Esophagus (tissue), 2 donors: ENCODE results near the gene CNTROB. TPM values are rescaled to one million over a fixed set of nuclear protein-coding genes. Genes with fewer than 3 reads are reported as not detected.
"Not testable (repeated sequence)": the region's sequence is repeated elsewhere in the genome, so short reads cannot be mapped to it uniquely, and the experiment has no call there.

ENCODE experiments used
- H3K27ac ChIP-seq, 2 donors: one replicate each; pipeline ENCODE4 v1.5.1; 2013; ENCODE audit warnings: low read depth in 2 of 2, mild to moderate bottlenecking in 2 of 2, inconsistent platforms in 1 of 2, low read length in 1 of 2, moderate library complexity in 1 of 2
- H3K27me3 ChIP-seq, 2 donors: one replicate each; pipeline ENCODE4 v1.6.1; 2013; ENCODE audit warnings: low read length in 2 of 2, control low read depth in 1 of 2, mild to moderate bottlenecking in 1 of 2; ENCODE audit not compliant: insufficient read depth in 2 of 2, control insufficient read depth in 1 of 2
- H3K36me3 ChIP-seq, 2 donors: one replicate each; pipeline ENCODE4 v1.6.1; 2013; ENCODE audit warnings: low read length in 1 of 2; ENCODE audit not compliant: control insufficient read depth in 2 of 2, insufficient read depth in 2 of 2
- H3K4me1 ChIP-seq, 2 donors: one replicate each; pipeline ENCODE4 v1.6.1; 2013; ENCODE audit warnings: low read length in 1 of 2; ENCODE audit not compliant: control insufficient read depth in 2 of 2, insufficient read depth in 2 of 2
- H3K4me3 ChIP-seq, 2 donors: one replicate each; pipeline ENCODE4 v1.5.1; 2013; ENCODE audit warnings: low read length in 2 of 2, mild to moderate bottlenecking in 2 of 2, low read depth in 1 of 2, moderate library complexity in 1 of 2
- H3K9me3 ChIP-seq, 2 donors: one replicate each; pipeline ENCODE4 v1.6.1; 2013; ENCODE audit warnings: mild to moderate bottlenecking in 2 of 2, low read depth in 1 of 2, low read length in 1 of 2, moderate library complexity in 1 of 2; ENCODE audit not compliant: control insufficient read depth in 2 of 2, insufficient read depth in 1 of 2
- WGBS, 2 donors: extraction: QIAGEN DNeasy Blood & Tissue Kit; methylation state at CpG; one replicate each; pipeline ENCODE4 v1.1.7; 2013; 5-methylcytosine and 5-hydroxymethylcytosine counted together
- polyA plus RNA-seq, 2 donors: library from polyadenylated mRNA; stranded (reverse); fragments of 200-250 nt; gene quantifications; one replicate each; pipeline ENCODE4 v1.2.3, GENCODE V29; 2013
- donor health status: healthy with polysubstance abuse.
- donor health status: Bipolar disorder and iron deficiency.

The CNTROB gene
- polyA plus RNA-seq, 2 donors = 18.0 to 29.5 TPM

DNA sequence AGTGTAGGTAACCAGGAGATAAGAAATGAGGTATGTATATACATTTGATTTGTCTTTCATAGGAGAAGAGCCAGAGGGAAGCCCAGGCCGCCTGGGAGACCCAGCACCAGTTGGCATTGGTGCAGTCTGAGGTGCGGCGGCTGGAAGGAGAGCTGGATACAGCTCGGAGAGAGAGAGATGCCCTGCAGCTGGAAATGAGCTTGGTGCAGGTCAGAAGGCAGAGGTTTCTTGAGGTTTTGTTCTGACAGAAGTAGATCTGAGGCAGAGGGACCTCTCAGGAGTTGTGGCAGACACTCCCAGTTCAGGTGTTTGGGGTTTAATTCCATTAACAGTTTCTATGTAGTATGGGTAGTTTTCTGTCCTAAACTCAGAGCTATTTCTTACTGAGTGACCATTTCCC, 8.0 kb downstream of the CNTROB start:
- Histone ChIP-seq H3K9me3 (no peaks in the 10 kb centered on the region), H3K36me3 (peaks cover 14 to 42% of the 10 kb centered on the region in 2 donors)
- 94% methylated on average over 4 of the region's 4 CpGs for WGBS, 2 donors

DNA sequence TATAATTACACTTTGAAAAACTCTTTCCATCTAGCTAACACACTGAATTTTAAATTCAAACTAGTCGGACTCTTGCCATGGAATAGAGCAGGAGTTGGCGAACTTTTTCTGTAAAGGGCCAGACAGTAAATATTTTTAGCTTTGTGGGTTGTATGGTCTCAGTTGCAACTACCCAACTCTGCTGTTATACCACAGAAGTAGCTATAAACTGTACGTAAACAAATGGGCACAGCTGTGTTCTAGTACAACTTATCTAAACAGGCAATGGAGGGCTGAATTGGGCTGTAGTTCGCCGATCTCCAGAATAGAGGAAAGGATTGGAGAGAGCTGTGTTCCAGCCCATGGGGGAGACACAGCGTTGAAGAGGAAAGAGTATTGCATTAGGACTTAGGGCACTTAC, 8.7 kb downstream of the CNTROB start:
- H3K36me3 ChIP-seq = peaks cover 17 to 44% of the 10 kb centered on the region in 2 donors
- no peak overlapping the region for H3K27ac ChIP-seq
- no peaks in the 10 kb centered on the region for H3K27me3 ChIP-seq
- H3K9me3 ChIP-seq = no peaks in the 10 kb centered on the region
- no peak overlapping the region for H3K4me3 ChIP-seq
- 93 to 96% methylated on average over 6 of the region's 6 CpGs for WGBS, 2 donors
- H3K4me1 ChIP-seq = no peaks in the 10 kb centered on the region

More for the DNA sequence above, 8.0 kb downstream of the CNTROB start:
- Histone ChIP-seq H3K4me1 (no peaks in the 10 kb centered on the region), H3K27ac (no peak overlapping the region), H3K27me3 (no peaks in the 10 kb centered on the region), H3K4me3 (no peak overlapping the region)

DNA sequence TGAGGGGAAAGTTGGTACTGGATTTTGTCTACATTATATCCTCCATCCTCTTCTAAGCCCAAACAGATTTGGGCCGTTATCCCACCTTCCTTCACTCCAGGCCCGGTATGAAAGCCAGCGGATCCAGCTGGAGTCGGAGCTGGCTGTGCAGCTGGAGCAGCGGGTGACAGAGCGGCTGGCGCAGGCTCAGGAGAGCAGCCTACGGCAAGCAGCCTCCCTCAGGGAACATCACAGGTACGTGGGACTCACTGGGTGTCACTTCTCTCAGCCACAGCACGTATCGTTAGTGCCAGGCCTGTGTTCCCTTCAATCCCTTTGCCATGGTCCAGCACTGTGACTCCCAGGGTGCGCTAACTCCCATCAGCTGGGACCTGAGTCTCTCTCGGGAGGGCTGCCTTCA, 11.3 kb downstream of the CNTROB start:
- H3K4me1 ChIP-seq = no peaks in the 10 kb centered on the region
- H3K27me3 ChIP-seq = no peaks in the 10 kb centered on the region
- no peaks in the 10 kb centered on the region for H3K9me3 ChIP-seq
- H3K36me3 ChIP-seq = peaks cover 26 to 51% of the 10 kb centered on the region in 2 donors
- H3K27ac ChIP-seq = no peak overlapping the region
- 90 to 94% methylated on average over 13 of the region's 13 CpGs for WGBS, 2 donors
- no peak overlapping the region for H3K4me3 ChIP-seq

DNA sequence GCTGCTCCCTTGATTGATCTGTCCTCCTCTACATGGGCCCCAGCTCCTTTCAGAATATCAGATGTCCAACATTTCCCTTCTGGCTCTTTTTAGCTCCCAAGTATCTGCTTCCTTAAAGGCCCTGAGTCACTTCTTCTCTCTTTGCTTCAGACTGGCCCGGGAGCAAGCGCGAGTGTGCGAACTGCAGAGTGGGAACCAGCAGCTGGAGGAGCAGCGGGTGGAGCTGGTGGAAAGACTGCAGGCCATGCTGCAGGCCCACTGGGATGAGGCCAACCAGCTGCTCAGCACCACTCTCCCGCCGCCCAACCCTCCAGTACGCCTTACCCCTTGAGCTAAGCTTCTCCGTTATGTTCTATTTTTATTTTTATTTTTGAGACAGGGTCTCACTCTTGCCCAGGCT, 12.3 kb downstream of the CNTROB start:
- Histone ChIP-seq H3K36me3 (peaks cover 29 to 55% of the 10 kb centered on the region in 2 donors), H3K4me3 (no peak overlapping the region), H3K27me3 (no peaks in the 10 kb centered on the region), H3K9me3 (no peaks in the 10 kb centered on the region), H3K27ac (no peak overlapping the region), H3K4me1 (no peaks in the 10 kb centered on the region)
- WGBS, 2 donors = 92 to 95% methylated on average over 9 of the region's 9 CpGs

DNA sequence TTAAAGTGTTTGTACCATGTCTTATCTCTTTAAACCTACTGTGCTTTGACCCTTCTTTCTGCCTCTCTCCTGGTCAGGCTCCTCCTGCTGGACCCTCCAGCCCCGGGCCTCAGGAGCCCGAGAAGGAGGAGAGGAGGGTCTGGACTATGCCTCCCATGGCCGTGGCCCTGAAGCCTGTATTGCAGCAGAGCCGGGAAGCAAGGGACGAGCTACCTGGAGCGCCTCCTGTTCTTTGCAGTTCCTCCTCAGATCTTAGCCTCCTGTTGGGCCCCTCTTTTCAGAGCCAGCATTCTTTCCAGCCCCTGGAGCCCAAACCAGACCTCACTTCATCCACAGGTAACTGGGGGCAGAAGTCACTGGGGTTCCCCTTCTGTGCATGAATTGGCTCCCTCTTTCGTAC, 13.6 kb downstream of the CNTROB start:
- H3K4me3 ChIP-seq = no peak overlapping the region
- H3K4me1 ChIP-seq = no peaks in the 10 kb centered on the region
- no peak overlapping the region for H3K27ac ChIP-seq
- H3K36me3 ChIP-seq = peaks cover 29 to 50% of the 10 kb centered on the region in 2 donors
- 93 to 95% methylated on average over 7 of the region's 7 CpGs for WGBS, 2 donors
- no peaks in the 10 kb centered on the region for H3K27me3 ChIP-seq
- H3K9me3 ChIP-seq = no peaks in the 10 kb centered on the region

DNA sequence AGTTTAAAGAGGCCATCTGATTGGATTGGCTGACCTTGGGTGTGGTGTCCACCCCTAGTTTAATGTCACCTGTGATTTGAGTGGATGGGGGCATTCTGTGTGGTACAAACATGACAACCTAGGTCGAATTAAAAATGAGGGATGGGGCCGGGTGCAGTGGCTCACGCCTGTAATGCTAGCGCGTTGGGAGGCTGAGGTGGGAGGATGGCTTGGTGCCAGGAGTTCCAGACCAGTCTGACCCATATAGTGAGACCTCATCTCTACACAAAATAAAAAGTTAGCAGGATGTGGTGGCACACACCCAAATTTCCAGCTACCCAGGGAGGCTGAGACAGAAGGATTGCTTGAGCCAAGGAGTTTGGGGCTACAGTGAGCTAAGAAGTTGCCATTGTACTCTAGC, 14.4 kb downstream of the CNTROB start:
- no peaks in the 10 kb centered on the region for H3K9me3 ChIP-seq
- no peaks in the 10 kb centered on the region for H3K27me3 ChIP-seq
- WGBS, 2 donors = 83 to 90% methylated on average over 5 of the region's 5 CpGs
- H3K4me1 ChIP-seq = no peaks in the 10 kb centered on the region
- peaks cover 29 to 47% of the 10 kb centered on the region in 2 donors for H3K36me3 ChIP-seq
- H3K4me3 ChIP-seq = no peak overlapping the region
- H3K27ac ChIP-seq = no peak overlapping the region

DNA sequence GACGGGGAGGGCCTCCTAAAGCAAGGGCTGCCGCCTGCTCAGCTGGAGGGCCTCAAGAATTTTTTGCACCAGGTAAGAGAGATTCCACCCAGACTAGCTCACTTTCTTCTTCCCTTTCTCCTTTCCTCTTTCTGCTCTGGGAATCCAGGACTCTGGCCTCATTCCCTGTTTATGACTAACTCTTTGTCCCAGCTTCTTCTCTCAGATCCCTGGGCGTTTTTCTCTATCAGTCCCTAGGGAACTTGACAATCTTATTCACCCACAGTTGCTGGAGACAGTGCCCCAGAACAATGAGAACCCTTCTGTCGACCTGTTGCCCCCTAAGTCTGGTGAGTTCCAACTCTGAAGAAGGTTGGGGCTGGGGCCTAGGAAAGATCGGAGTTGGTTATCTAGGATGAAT, 15.6 kb downstream of the CNTROB start:
- Histone ChIP-seq H3K9me3 (no peaks in the 10 kb centered on the region), H3K4me1 (no peaks in the 10 kb centered on the region), H3K4me3 (no peak overlapping the region), H3K27ac (no peak overlapping the region), H3K27me3 (no peaks in the 10 kb centered on the region), H3K36me3 (peaks cover 29 to 44% of the 10 kb centered on the region in 2 donors)
- WGBS, 2 donors = 88 to 89% methylated on average over 5 of the region's 5 CpGs

DNA sequence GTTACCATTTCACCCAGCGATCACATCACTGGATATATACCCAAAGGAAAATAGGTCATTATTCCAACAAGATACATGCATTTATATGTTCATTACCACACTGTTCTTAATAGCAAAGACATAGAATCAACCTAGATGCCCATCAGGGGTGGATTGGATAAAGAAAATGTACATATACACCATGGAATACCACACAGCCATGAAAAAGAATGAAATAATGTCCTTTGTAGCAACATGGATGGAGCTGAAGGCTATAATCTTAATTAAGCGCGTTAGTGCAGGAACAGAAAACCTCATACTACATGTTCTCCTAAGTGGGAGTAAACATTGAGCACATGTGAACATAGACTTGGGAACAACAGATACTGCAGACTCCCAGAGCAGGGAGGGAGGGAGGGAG, 18.6 kb downstream of the CNTROB start:
- Histone ChIP-seq H3K36me3 (peaks cover 13 to 26% of the 10 kb centered on the region in 2 donors), H3K4me1 (no peaks in the 10 kb centered on the region), H3K9me3 (no peaks in the 10 kb centered on the region), H3K27ac (no peak overlapping the region), H3K27me3 (no peaks in the 10 kb centered on the region), H3K4me3 (no peak overlapping the region)
- WGBS, 2 donors = 81 to 95% methylated on average over 3 of the region's 3 CpGs

DNA sequence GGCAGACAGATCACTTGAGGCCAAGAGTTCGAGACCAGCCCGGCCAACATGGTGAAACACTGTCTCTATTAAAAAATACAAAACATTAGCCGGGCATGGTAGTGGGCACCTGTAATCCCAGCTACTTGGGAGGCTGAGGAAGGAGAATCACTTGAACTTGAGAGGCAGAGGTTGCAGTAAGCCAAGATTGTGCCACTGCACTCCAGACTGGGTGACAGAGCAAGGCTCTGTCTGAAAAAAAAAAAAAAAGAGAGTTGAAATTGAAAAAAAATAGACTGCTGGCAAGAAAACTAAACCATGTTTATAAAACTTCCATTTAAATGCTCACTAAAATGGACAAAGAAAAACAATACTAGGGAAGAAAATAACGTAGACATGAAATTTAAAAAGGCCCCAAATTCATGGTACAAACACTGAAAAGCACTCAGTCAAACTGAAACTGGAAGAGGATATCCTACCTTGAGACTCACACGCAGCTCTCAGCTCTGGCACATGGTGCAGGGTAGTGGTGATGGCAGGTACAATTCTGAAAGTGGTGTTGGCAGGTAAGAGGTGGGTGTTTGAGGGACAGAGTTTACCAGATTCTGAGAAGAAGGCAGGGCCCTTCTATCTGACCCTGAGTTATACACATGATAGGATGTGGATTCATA, 19.3 kb downstream of the CNTROB start:
- Histone ChIP-seq H3K9me3 (no peaks in the 10 kb centered on the region), H3K4me1 (no peaks in the 10 kb centered on the region), H3K27ac (peak overlapping the region in 1 of 2 donors; percentile 8), H3K4me3 (no peak overlapping the region), H3K27me3 (no peaks in the 10 kb centered on the region), H3K36me3 (peaks cover 7 to 20% of the 10 kb centered on the region in 2 donors)
- 67 to 72% methylated on average over 5 of the region's 5 CpGs for WGBS, 2 donors

DNA sequence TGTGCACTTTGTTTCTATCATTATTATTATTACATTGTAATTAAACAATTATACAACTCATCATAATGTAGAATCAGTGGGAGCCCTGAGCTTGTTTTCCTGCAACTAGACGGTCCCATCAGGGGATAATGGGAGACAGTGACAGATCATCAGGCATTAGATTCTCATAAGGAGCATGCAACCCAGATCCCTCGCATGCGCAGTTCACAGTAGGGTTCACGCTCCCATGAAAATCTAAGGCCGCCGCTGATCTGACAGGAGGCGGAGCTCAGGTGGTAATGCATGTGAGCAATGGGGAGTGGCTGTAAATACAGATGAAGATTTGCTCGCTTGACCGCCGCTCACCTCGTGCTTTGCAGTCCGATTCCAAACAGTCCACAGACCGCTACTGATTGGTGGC, 21.3 kb downstream of the CNTROB start:
- H3K4me1 ChIP-seq, H3K4me3 ChIP-seq, H3K9me3 ChIP-seq, H3K27ac ChIP-seq, H3K36me3 ChIP-seq, H3K27me3 ChIP-seq: not testable (repeated sequence)
- 92% methylated on average over 13 of the region's 13 CpGs for WGBS, 2 donors
